Activated CD4-positive, alpha-beta memory T cell treated with anti-CD3 and anti-CD28 coated beads, Interleukin-2, amount 10 ng/mL, durations not matched to agents 7 days and 5 days (primary cell): Measurements from ENCODE around the gene RGL1. TPM values are rescaled to one million over a fixed set of nuclear protein-coding genes. Genes with fewer than 3 reads are reported as not detected.
"Not testable (repeated sequence)": the region's sequence is repeated elsewhere in the genome, so short reads cannot be mapped to it uniquely, and the experiment has no call there.

ENCODE experiments used
- CTCF ChIA-PET: fragments of 350-600 bp; sonication (Branson Sonifier 250); formaldehyde crosslinking; loops from one replicate; lab custom pipeline; 2021; ENCODE audit warnings: antibody characterized with exemption, inconsistent platforms; lab: Charles Lee
- POLR2A ChIA-PET: fragments of 350-600 bp; sonication (Branson Sonifier 250); formaldehyde crosslinking; loops from one replicate; lab custom pipeline; 2021; ENCODE audit warnings: antibody characterized with exemption; lab: Charles Lee
- DNase-seq: peaks from one replicate; pipeline ENCODE4 v3.0.0-alpha.2; 2020
- H3K27ac Mint-ChIP-seq: one replicate; pipeline ENCODE4 v1.8.0; 2021; ENCODE audit warnings: mild to moderate bottlenecking, mixed read lengths
- H3K27me3 Mint-ChIP-seq: one replicate; pipeline ENCODE4 v1.8.0; 2021; ENCODE audit warnings: mixed read lengths
- H3K36me3 Mint-ChIP-seq: one replicate; pipeline ENCODE4 v1.8.0; 2021; ENCODE audit warnings: low read depth, mixed read lengths
- H3K4me1 Mint-ChIP-seq: one replicate; pipeline ENCODE4 v1.8.0; 2021; ENCODE audit warnings: mixed read lengths
- H3K4me3 Mint-ChIP-seq: one replicate; pipeline ENCODE4 v1.8.0; 2021; ENCODE audit warnings: mild to moderate bottlenecking, mixed read lengths
- H3K9me3 Mint-ChIP-seq: one replicate; pipeline ENCODE4 v1.8.0; 2021; ENCODE audit warnings: mixed read lengths
- total RNA-seq, 2 experiments: library from RNA; stranded (reverse); gene quantifications; one replicate each; pipeline ENCODE4 v1.2.3, GENCODE V29; 2021

Gene RGL1
- total RNA-seq, 2 experiments from 2014 or later, result 2.4 to 2.8 TPM

GRCh38 chr1:183776731-183777130 is 28.2 kb upstream of the RGL1 start:
- CTCF ChIA-PET, result no interaction called here
- H3K27me3 Mint-ChIP-seq, result no peaks in the 10 kb centered on the region

DNA sequence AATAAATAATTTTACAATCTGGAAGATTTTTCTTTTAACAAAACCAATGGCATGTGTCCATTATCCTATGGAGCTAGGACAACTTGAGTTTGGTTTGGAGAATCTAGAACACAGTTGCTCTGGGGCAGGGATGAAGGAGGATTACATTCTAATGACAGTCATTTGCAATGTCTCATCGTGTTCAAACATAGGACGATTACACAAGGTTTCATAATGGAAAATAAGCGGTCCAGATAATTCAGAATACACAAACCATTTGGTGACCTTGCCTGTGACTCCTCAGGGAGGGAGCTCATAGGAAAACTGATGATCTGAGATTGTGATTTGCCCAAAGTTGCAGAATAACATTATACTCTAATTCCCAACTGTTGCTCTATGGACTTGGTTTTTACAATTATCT is 27.6 kb upstream of the RGL1 start:
- H3K4me1 Mint-ChIP-seq, result no peaks in the 10 kb centered on the region
- DNase-seq, result no peak
- peaks cover 5% of the 10 kb centered on the region for H3K36me3 Mint-ChIP-seq

More at GRCh38 chr1:183776731-183777130, 28.2 kb upstream of the RGL1 start:
- peaks cover 5% of the 10 kb centered on the region for H3K36me3 Mint-ChIP-seq
- no peak overlapping the region for H3K4me3 Mint-ChIP-seq
- POLR2A ChIA-PET, result no interaction called here
- no peak for DNase-seq
- H3K9me3 Mint-ChIP-seq, result peaks cover 13% of the 10 kb centered on the region
- H3K27ac Mint-ChIP-seq, result no peak overlapping the region
- no peaks in the 10 kb centered on the region for H3K4me1 Mint-ChIP-seq

GRCh38 chr1:183778045-183778444 is 26.9 kb upstream of the RGL1 start:
- ChIA-PET CTCF (interaction anchor here (0.8 to 1.2 kb wide), 2 partner anchors 11 to 92 kb away, joined by 3 read pairs; no protein-coding TSS in a partner anchor), POLR2A (no interaction called here)
- peaks cover 11% of the 10 kb centered on the region for H3K9me3 Mint-ChIP-seq
- no peak overlapping the region for H3K27ac Mint-ChIP-seq
- no peak for DNase-seq
- H3K4me1 Mint-ChIP-seq, result no peaks in the 10 kb centered on the region
- peaks cover 5% of the 10 kb centered on the region for H3K36me3 Mint-ChIP-seq
- H3K27me3 Mint-ChIP-seq, result no peaks in the 10 kb centered on the region
- H3K4me3 Mint-ChIP-seq, result no peak overlapping the region

More for the DNA sequence above, 27.6 kb upstream of the RGL1 start:
- Mint-ChIP-seq H3K27ac (no peak overlapping the region), H3K9me3 (peaks cover 13% of the 10 kb centered on the region), H3K4me3 (no peak overlapping the region), H3K27me3 (no peaks in the 10 kb centered on the region)
- ChIA-PET CTCF (interaction anchor here (0.8 to 1.2 kb wide), 2 partner anchors 11 to 92 kb away, joined by 3 read pairs; no protein-coding TSS in a partner anchor), POLR2A (no interaction called here)

DNA sequence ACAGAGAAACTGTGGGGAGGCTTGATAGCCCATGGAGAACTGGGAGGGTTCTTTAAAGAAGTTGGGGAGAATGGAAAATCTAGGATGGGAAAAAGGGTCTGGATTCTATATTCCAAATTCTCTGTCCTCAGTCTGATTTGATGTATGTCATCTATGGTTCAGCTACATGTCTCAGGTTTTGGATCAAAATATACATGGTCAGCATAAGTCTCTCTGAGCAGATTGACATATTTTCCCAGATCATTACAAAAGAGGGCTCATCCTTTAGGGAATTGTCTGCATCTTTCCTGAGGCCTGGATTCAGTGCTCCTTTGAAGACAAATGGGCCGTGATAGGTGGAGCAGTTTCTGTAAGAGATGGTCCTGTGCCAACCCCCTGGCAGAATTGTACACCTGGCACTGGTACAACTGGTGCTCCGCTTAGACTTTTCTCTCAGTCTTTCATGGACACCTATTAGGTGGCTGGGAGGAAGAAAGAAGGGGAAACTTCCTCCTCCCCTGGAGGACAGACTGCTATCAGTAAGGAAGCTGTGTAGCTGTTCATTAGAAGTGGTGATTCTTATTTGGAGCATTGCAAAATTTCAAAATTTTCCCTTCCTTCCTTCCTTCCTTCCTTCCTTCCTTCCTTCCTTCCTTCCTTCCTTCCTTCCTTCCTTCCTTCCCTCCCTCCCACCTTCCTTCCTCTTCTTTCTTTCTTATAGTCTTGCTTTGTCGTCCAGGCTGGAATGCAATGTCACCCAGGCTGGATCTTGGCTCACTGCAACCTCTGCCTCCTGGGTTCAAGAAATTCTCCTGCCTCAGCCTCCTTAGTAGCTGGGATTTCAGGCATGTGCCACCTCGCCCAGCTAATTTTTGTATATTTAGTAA is 26.1 kb upstream of the RGL1 start:
- Mint-ChIP-seq H3K27ac (no peak overlapping the region), H3K4me3 (no peak overlapping the region), H3K36me3 (peaks cover 5% of the 10 kb centered on the region), H3K9me3 (peaks cover 9% of the 10 kb centered on the region), H3K4me1 (no peaks in the 10 kb centered on the region), H3K27me3 (no peaks in the 10 kb centered on the region)
- ChIA-PET CTCF (no interaction called here), POLR2A (no interaction called here)
- DNase-seq, result no peak

DNA sequence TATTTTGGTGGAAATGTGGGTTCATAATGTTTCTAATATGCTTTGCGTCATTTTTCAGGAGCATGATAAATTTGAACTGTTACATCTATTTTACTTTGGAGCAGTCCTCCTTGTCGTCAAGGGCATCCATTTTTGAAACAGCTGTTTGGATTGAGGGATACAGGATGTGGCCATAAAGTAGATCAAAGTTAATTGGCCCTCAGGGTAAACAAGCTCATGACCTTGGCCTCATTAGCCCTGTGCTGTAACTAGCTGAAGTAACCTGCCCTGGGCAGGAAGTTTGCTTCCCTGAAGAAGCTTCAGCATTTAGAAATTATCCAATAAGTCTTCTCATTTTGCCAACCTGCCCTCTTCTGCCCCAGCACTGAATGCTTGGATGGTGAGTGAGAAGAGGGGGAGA is 24.8 kb upstream of the RGL1 start:
- H3K4me3 Mint-ChIP-seq, result no peak overlapping the region
- ChIA-PET CTCF (no interaction called here), POLR2A (no interaction called here)
- no peak overlapping the region for H3K27ac Mint-ChIP-seq
- no peaks in the 10 kb centered on the region for H3K27me3 Mint-ChIP-seq
- no peak for DNase-seq
- H3K9me3 Mint-ChIP-seq, result peaks cover 3% of the 10 kb centered on the region
- no peaks in the 10 kb centered on the region for H3K36me3 Mint-ChIP-seq
- H3K4me1 Mint-ChIP-seq, result no peaks in the 10 kb centered on the region

DNA sequence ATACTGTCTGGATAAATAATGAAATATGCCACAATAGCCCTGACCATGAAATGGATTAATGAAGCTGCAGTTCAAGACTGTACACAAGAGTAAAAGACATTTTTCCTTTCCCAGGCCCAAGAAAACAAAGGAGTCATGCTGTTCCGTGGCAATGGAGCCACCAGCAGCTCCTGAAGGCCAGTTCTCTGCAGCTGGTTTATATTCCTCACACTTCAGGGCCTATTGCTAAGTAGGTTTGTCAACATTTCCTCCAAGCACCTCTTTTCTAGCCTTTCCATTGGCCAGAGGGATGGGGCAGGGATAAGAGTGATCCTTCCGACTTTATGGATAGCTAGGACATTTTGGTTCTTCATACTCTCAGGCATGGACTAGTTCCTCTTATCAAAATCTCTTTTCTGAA is 24.2 kb upstream of the RGL1 start:
- Mint-ChIP-seq H3K9me3 (no peaks in the 10 kb centered on the region), H3K4me1 (no peaks in the 10 kb centered on the region), H3K27ac (no peak overlapping the region), H3K36me3 (no peaks in the 10 kb centered on the region), H3K4me3 (no peak overlapping the region), H3K27me3 (no peaks in the 10 kb centered on the region)
- CTCF ChIA-PET, result no interaction called here
- POLR2A ChIA-PET, result no interaction called here
- DNase-seq, result no peak

GRCh38 chr1:183783342-183783741 is 21.6 kb upstream of the RGL1 start:
- no peaks in the 10 kb centered on the region for H3K4me1 Mint-ChIP-seq
- H3K36me3 Mint-ChIP-seq, result no peaks in the 10 kb centered on the region
- ChIA-PET CTCF (no interaction called here), POLR2A (no interaction called here)
- no peak overlapping the region for H3K27ac Mint-ChIP-seq
- no peaks in the 10 kb centered on the region for H3K27me3 Mint-ChIP-seq
- no peaks in the 10 kb centered on the region for H3K9me3 Mint-ChIP-seq
- H3K4me3 Mint-ChIP-seq, result no peak overlapping the region
- no peak for DNase-seq

DNA sequence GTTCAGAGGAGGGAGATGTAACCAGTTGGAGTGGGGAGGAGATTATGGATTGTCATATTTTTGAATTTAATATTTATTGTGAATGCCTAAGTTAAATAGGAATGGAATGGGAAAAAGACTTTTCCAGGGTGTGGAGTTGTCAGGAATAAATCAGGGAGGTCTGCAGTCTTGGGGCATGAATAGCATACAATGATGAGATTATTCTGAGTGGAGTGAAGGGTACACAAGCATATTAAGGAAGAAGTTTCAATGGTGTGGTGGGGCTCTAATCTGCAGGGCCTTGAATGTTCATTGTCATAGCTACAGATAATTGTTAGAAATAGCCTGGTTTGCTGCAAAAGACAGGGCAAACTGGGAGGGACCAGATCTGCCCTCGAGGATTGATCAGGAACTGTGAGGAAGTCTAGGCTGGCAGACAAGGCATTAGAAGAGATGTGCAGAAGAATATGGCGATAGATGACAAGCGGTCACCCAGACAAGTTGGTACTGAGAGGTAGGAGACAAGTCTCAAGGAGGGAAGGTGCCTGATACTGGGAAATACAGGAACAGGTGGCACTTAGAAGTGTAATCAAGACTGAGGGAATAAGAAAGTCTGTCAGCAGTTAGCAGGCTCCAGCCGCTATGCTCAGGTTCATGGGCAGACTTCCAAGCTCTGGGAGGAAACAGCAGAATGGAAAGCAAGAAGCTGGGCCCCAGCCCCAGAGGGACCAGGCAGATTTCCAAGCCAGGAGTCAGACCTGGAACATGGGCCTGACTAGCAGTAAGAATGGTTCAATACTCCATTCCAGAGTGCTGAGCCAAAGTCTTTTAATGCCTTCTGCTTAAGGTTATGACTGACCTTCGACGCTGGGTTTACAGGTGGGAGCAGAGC is 20.9 kb upstream of the RGL1 start:
- POLR2A ChIA-PET, result no interaction called here
- DNase-seq, result no peak
- Mint-ChIP-seq H3K9me3 (no peaks in the 10 kb centered on the region), H3K27ac (no peak overlapping the region), H3K4me1 (no peaks in the 10 kb centered on the region), H3K36me3 (no peaks in the 10 kb centered on the region), H3K27me3 (no peaks in the 10 kb centered on the region), H3K4me3 (no peak overlapping the region)
- CTCF ChIA-PET, result no interaction called here

DNA sequence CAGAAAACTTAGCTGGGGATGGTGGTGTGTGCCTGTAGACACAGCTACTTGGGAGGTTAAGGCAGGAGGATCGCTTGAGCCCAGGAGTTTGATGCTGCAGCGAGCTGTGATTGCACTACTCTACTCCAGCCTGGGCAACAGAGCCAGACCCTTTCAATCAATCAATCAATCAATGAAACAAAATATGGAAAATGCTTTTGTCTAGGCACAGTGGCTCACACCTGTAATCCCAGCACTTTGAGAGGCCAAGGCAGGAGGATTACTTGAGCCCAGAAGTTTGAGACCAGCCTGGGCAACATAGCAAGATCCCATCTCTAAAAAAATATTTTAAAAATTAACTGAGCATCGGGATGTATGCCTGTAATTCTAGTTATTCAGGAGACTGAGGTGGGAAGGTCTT is 19.0 kb upstream of the RGL1 start:
- H3K4me3 Mint-ChIP-seq, H3K27me3 Mint-ChIP-seq, H3K4me1 Mint-ChIP-seq, DNase-seq, H3K36me3 Mint-ChIP-seq, H3K9me3 Mint-ChIP-seq, H3K27ac Mint-ChIP-seq, POLR2A ChIA-PET, CTCF ChIA-PET: not testable (repeated sequence)

DNA sequence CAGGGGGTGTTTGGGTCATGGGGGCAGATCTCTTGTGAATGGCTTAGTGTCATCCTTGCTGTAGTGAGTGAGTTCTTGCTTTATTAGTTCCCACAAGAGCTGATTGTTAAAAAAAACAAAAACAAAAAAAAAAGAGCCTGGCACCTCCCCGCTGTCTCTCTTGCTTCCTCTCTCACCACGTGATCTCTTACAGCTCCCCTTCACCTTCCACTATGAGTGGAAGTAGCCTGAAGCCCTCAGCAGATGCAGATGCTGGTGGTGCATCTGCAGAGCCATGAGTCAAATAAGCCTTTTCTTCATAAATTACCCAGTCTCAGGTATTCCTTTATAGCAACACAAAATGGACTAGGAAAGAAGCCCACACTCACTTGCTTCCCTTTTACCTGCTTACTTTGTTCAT is 17.2 kb upstream of the RGL1 start:
- CTCF ChIA-PET, result no interaction called here
- Mint-ChIP-seq H3K4me3 (no peak overlapping the region), H3K36me3 (no peaks in the 10 kb centered on the region), H3K4me1 (no peaks in the 10 kb centered on the region), H3K27me3 (peaks cover 1% of the 10 kb centered on the region), H3K9me3 (peaks cover 2% of the 10 kb centered on the region), H3K27ac (no peak overlapping the region)
- no peak for DNase-seq
- POLR2A ChIA-PET, result no interaction called here

DNA sequence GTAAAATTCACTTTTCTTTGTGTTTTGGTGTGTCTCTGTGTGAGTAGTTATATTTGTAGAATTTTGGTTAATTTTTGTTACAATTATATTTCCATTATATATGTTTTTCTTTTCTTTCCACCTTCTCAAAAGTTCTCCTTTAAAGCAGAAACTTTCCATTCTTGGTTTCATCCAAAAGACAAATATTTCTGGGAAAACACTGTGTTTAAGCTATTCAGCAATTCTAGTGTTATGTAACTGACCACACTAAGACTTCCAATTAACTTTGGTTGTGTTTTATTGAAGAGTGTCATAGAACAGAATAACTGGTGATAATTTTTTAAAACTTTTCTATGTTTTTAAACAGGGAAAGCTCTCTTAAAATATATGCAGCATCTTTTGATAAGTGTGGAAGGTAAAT is 13.6 kb upstream of the RGL1 start:
- Mint-ChIP-seq H3K4me1 (no peaks in the 10 kb centered on the region), H3K9me3 (peaks cover 2% of the 10 kb centered on the region), H3K4me3 (no peak overlapping the region), H3K27ac (no peak overlapping the region), H3K36me3 (no peaks in the 10 kb centered on the region), H3K27me3 (peaks cover 1% of the 10 kb centered on the region)
- CTCF ChIA-PET, result no interaction called here
- POLR2A ChIA-PET, result no interaction called here
- no peak for DNase-seq

- Mint-ChIP-seq H3K4me1 (no peaks in the 10 kb centered on the region), H3K4me3 (no peak overlapping the region), H3K27ac (no peak overlapping the region), H3K36me3 (no peaks in the 10 kb centered on the region), H3K27me3 (peaks cover 1% of the 10 kb centered on the region), H3K9me3 (peaks cover 2% of the 10 kb centered on the region)
- POLR2A ChIA-PET, result no interaction called here
- CTCF ChIA-PET, result interaction anchor here (1.0 kb wide), 1 partner anchor 124 kb away, joined by 3 read pairs; no protein-coding TSS in a partner anchor
- DNase-seq, result no peak
Observed at GRCh38 chr1:183792300-183792699, 12.6 kb upstream of the RGL1 start.

DNA sequence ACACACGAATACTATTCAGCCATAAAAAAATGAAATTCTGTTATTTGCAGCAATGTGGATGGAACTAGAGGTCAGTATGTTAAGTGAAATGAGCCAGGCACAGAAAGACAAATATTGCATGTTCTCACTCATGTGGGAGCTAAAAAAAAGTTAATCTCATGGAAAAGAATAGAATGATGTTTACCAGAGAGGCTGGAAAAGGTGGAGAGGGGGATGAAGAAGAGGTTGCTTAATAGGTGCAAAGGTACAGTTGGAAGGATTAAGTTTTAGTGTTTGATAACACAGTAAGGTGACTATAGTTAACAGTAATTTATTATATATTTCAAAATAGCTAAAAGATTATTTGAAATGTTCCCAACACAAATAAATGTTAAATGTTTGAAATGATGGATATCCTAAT is 10.8 kb upstream of the RGL1 start:
- CTCF ChIA-PET, result no interaction called here
- H3K9me3 Mint-ChIP-seq, result peaks cover 2% of the 10 kb centered on the region
- POLR2A ChIA-PET, result no interaction called here
- peaks cover 1% of the 10 kb centered on the region for H3K27me3 Mint-ChIP-seq
- H3K27ac Mint-ChIP-seq, result no peak overlapping the region
- no peak for DNase-seq
- no peaks in the 10 kb centered on the region for H3K4me1 Mint-ChIP-seq
- no peak overlapping the region for H3K4me3 Mint-ChIP-seq
- H3K36me3 Mint-ChIP-seq, result no peaks in the 10 kb centered on the region
